NCI-H1694 (cell line): Measurements from ENCODE around the gene ZNF45.
"Not testable (repeated sequence)": the region's sequence is repeated elsewhere in the genome, so short reads cannot be mapped to it uniquely, and the experiment has no call there.

Experiments used
- DNase-seq: peaks from one replicate; lab custom pipeline; 2025; lab: John Stamatoyannopoulos, UW

Gene ZNF45

GRCh38 chr19:43913383-43913782 lies 21.7 kb downstream of the ZNF45 start:
- no peak for DNase-seq

- no peak for DNase-seq
These were observed 24.2 kb downstream of the ZNF45 start for GRCh38 chr19:43910884-43911283.

GRCh38 chr19:43908659-43909058 lies 26.4 kb downstream of the ZNF45 start:
- no peak for DNase-seq

DNA sequence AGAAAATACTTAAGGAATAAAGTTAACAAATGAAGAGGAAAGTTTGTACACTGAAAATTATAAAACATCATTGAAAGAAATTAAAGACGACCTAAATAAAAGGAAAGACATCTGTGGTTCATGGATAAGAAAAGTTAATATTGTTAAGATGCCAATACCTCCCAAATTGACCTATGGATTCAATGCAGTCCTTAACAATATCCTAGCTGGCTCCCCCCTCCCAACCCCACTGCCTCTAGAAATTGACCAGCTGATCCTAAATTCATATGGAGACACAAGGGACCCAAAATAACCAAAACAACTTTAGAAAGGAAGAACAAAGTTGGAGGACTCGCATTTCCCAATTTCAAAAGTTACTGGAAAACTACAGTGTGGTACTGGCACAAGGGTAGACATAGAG lies 28.3 kb downstream of the ZNF45 start:
- DNase-seq, result no peak

GRCh38 chr19:43905897-43906296 lies 29.2 kb downstream of the ZNF45 start:
- DNase-seq, result no peak

- DNase-seq, result no peak
These were observed 32.7 kb downstream of the ZNF45 start for GRCh38 chr19:43902399-43902798.

- no peak for DNase-seq
These were observed 33.4 kb downstream of the ZNF45 start for GRCh38 chr19:43901395-43902390.

DNA sequence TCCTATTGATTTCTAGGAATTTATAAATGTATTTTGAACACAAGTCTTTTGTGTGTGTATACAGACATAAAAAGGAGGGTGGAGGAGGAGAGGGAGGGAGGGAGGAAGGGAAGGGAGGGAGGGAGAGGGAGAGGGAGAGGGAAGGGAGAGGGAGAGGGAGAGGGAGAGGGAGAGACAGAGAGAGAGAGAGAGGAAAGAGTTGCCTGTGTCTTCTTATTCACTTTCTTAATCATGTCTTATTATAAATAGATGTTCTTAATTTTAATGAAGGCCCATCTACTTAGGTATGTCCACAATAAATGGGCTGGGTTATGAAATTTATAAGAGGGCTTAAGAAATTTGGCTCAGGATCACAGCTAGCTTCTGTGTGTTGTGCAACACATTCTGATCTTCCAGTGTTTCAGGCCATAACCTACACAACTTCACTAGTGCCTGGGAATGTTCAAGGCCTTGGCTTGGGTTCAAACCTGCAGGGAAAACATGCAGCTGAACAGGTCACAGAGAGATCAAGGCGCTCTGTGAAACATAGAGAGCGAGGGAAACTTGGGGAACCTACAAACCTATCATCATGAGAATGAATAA lies 39.3 kb downstream of the ZNF45 start:
- DNase-seq, result no peak

DNA sequence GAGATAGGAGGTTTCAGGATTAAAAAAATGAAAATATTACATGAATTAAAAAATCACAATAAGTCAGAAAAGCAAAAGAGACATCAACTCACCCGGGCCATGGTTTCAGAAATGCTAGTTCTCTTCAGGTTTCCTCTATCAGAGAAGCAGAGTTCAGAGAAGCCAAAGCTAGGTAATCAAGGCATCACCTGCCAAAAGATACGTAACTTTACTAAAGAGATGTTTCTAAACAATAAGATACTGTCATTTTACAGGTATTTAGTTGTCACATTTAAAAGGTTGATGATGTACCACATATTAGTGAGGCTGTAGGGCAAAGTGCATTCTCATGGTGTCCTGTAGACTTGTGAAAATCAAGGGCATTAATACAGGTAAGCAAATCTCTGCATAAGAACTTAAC lies 51.2 kb downstream of the ZNF45 start, which contains the start of gene ZNF404:
ZNF404 (minus strand) TSS at position 101 of the 400 bp plus-strand sequence.
- no peak for DNase-seq

DNA sequence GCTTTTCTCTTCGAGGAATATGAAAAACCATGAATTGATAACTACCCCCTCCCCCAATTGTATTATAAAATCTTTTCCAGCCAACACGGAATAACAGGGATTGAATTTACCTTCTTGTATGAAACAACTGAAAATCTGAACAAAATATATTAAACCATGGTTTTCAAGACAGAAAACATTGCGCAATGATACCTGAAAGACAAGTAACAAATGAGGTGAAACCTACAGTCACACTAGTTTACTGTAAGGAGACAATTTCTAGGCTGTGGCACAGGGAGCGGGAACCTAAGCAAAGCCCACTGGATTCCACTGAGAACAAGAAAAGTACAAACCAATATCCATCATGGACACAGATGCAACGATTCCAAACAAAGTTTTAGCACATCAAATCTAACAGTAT lies 54.6 kb downstream of the ZNF45 start:
- DNase-seq, result no peak

DNA sequence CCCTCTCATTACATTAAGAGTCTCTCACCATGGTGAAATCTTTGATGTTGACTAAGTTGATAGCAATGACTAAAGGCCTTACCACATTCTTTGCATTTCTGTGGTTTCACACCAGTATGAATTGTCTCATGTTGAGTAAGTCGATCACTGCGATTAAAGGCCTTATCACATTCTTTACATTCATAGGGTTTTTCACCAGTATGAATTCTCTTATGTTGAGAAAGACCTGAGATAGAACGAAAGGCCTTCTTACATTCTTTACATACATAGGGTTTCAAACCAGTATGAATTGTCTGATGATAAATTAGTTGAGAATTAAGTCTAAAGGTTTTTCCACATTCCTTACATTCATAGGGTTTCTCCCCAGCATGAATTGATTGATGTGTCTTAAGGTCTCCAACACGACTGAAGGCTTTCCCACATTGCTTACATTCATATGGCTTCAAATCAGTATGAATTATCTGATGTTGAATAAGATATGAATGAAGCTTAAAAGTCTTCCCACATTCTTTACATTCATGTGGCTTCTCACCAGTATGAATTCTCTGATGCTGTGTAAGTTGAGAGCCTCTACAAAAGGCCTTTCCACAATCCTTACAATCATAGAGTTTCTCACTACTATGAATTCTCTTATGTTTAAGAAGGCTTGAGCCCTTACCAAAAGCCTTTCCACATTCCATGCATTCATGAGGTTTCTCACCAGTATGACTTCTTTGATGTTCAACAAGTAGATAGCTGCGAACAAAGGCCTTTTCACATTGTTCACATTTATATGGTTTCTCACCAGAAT lies 62.3 kb downstream of the ZNF45 start:
- DNase-seq, result no peak

DNA sequence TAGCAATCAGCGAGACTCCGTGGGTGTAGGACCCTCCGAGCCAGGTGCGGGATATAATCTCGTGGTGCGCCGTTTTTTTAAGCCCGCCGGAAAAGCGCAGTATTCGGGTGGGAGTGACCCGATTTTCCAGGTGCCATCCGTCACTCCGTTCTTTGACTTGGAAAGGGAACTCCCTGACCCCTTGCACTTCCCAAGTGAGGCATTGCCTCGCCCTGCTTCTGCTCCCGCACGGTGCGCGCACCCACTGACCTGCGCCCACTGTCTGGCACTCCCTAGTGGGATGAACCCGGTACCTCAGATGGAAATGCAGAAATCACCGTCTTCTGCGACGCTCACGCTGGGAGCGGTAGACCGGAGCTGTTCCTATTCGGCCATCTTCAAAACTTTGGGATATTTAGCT lies 68.2 kb downstream of the ZNF45 start:
- DNase-seq, result not testable (repeated sequence)
